DOHH2 (cell line): ENCODE data around the gene MFSD2B.
A peak's percentile ranks its signal among the peaks of the same experiment; 100 is the strongest.

Experiments
- H3F3A ChIP-seq: fragments of 200-600 bp; sonication (generic), shearing (Covaris generic); 2 replicates; pipeline ENCODE4 v1.6.0; 2016; ENCODE audit warnings: antibody characterized with exemption, mild to moderate bottlenecking; ENCODE audit not compliant: control insufficient read depth, insufficient read depth
- H3K27ac ChIP-seq: fragments of 200-600 bp; sonication (generic); 2 replicates; pipeline ENCODE4 v1.5.1; 2014; ENCODE audit warnings: low read depth, mild to moderate bottlenecking, low read length, moderate library complexity
- H3K27me3 ChIP-seq: fragments of 200-600 bp; sonication (generic); 2 replicates; pipeline ENCODE4 v1.6.1; 2014; ENCODE audit warnings: mild to moderate bottlenecking, low read length, mixed read lengths; ENCODE audit not compliant: control insufficient read depth
- H3K36me3 ChIP-seq: fragments of 200-600 bp; sonication (generic); 2 replicates; pipeline ENCODE4 v1.6.1; 2014; ENCODE audit warnings: mild to moderate bottlenecking, low read length, moderate library complexity, mixed read lengths; ENCODE audit not compliant: control insufficient read depth
- H3K4me1 ChIP-seq: fragments of 200-600 bp; sonication (generic); 2 replicates; pipeline ENCODE4 v1.6.1; 2014; ENCODE audit warnings: mild to moderate bottlenecking, low read length, mixed read lengths; ENCODE audit not compliant: control insufficient read depth
- H3K4me2 ChIP-seq: fragments of 200-600 bp; sonication (generic); 2 replicates; pipeline ENCODE4 v1.6.0; 2014; ENCODE audit warnings: mild to moderate bottlenecking, low read length, moderate library complexity
- H3K4me3 ChIP-seq: fragments of 200-600 bp; sonication (generic); 2 replicates; pipeline ENCODE4 v1.5.1; 2014; ENCODE audit warnings: mild to moderate bottlenecking, low read length, mixed read lengths
- H3K79me2 ChIP-seq: fragments of 200-600 bp; sonication (generic); 2 replicates; pipeline ENCODE4 v1.6.1; 2014; ENCODE audit warnings: mild to moderate bottlenecking, low read length, mixed read lengths; ENCODE audit not compliant: control insufficient read depth
- H3K9me2 ChIP-seq: fragments of 200-600 bp; sonication (generic); replicated peaks from 2 replicates; pipeline ENCODE4 v1.6.1; 2014; ENCODE audit warnings: mild to moderate bottlenecking, low read length, mixed read lengths; ENCODE audit not compliant: control insufficient read depth
- H3K9me3 ChIP-seq: fragments of 200-600 bp; sonication (generic); 2 replicates; pipeline ENCODE4 v1.6.1; 2014; ENCODE audit warnings: antibody characterized with exemption, low read length, mixed read lengths; ENCODE audit not compliant: control insufficient read depth, insufficient read depth
- H4K20me1 ChIP-seq: fragments of 200-600 bp; sonication (generic); 2 replicates; pipeline ENCODE4 v1.6.0; 2014; ENCODE audit warnings: low read depth, mild to moderate bottlenecking, antibody characterized with exemption, low read length, moderate library complexity; ENCODE audit not compliant: control insufficient read depth, insufficient read depth
- CTCF ChIP-seq: fragments of 200-600 bp; sonication (generic); IDR thresholded peaks from one replicate; pipeline ENCODE4 v1.5.1; 2014; ENCODE audit warnings: antibody characterized with exemption, mild to moderate bottlenecking, low read depth, low read length; ENCODE audit not compliant: poor library complexity, severe bottlenecking
- EZH2phosphoT487 ChIP-seq: fragments of 200-600 bp; sonication (generic); IDR thresholded peaks from 2 replicates; pipeline ENCODE4 v1.6.1; 2017; ENCODE audit warnings: borderline replicate concordance, mild to moderate bottlenecking, antibody characterized with exemption, low read length, moderate library complexity, mixed read lengths

The MFSD2B gene

GRCh38 chr2:24009367-24009679, 562 bp upstream of the MFSD2B start:
- peaks cover 30% of the 10 kb centered on the region for H3K27me3 ChIP-seq

GRCh38 chr2:24010477-24011249, 778 bp downstream of the MFSD2B start:
- Histone ChIP-seq H3K79me2 (no peaks in the 10 kb centered on the region), H3K4me2 (peak overlapping the region; percentile 30; the same call in 1 of the 2 replicates), H3K27ac (no peak overlapping the region), H3K4me3 (no peak overlapping the region), H3F3A (no peaks in the 10 kb centered on the region), H3K36me3 (no peaks in the 10 kb centered on the region), H3K9me3 (no peaks in the 10 kb centered on the region), H4K20me1 (no peaks in the 10 kb centered on the region), H3K27me3 (peaks cover 30% of the 10 kb centered on the region), H3K9me2 (no peaks in the 10 kb centered on the region), H3K4me1 (peaks cover 4% of the 10 kb centered on the region; the same call in 1 of the 2 replicates)
- TF ChIP-seq CTCF (no peak), EZH2phosphoT487 (no peak)

More at GRCh38 chr2:24009367-24009679, 562 bp upstream of the MFSD2B start:
- H3K4me3 ChIP-seq: no peak overlapping the region
- peaks cover 4% of the 10 kb centered on the region; the same call in 1 of the 2 replicates for H3K4me1 ChIP-seq
- H3K79me2 ChIP-seq: no peaks in the 10 kb centered on the region
- TF ChIP-seq EZH2phosphoT487 (no peak), CTCF (no peak)
- no peak overlapping the region for H3K27ac ChIP-seq
- no peaks in the 10 kb centered on the region for H3K9me3 ChIP-seq
- H4K20me1 ChIP-seq: no peaks in the 10 kb centered on the region
- no peaks in the 10 kb centered on the region for H3F3A ChIP-seq
- H3K9me2 ChIP-seq: no peaks in the 10 kb centered on the region
- H3K36me3 ChIP-seq: no peaks in the 10 kb centered on the region
- no peak overlapping the region for H3K4me2 ChIP-seq

DNA sequence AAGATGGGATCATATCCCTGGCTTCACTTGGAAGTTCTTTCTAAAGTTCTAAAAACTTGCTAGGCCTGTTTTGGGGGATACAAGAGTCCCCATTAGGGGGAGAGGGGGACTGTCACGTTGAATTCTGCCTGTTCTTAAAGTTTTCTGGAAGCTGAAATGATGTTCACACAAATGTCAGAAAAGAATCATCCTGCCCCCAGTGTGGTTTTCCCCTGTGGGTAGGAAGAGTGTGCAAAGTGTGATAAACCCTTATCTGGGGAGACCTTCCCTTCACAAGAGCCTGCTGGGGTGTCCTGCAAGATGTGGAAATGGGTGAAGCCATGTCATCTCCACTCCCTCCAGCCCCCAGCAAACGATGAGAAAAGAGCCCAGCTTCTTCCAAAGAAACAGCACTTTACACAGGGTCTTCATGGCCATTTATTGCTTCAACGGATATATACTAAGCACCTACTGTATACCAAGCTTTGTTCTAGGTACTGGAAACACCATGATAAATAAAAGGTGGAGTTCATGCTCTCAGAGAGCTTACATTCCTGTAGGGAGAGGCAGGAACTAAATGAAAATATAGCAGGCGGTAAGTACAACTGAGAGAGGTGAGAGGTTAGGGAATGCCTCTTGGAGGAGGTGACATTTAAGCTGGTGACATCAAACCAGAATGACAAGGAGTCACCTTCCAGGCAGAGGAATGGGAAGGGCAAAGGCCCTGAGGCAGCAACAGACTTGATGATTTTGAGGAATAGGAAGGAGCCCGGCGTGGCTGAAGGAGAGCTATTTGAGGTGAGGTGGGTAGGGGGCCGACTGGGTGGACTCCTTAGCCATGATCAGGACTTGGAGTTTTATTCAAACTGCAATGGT, 1.6 kb downstream of the MFSD2B start:
- no peak overlapping the region for H3K4me3 ChIP-seq
- no peaks in the 10 kb centered on the region for H3K9me3 ChIP-seq
- no peaks in the 10 kb centered on the region for H3F3A ChIP-seq
- H3K36me3 ChIP-seq: no peaks in the 10 kb centered on the region
- TF ChIP-seq EZH2phosphoT487 (no peak), CTCF (no peak)
- no peaks in the 10 kb centered on the region for H4K20me1 ChIP-seq
- no peaks in the 10 kb centered on the region for H3K79me2 ChIP-seq
- no peak overlapping the region for H3K4me2 ChIP-seq
- peaks cover 30% of the 10 kb centered on the region for H3K27me3 ChIP-seq
- H3K4me1 ChIP-seq: peaks cover 4% of the 10 kb centered on the region; the same call in 1 of the 2 replicates
- no peak overlapping the region for H3K27ac ChIP-seq
- no peaks in the 10 kb centered on the region for H3K9me2 ChIP-seq
